WTC11 (cell line): Measurements from ENCODE around the gene ATP13A2. TPM values are rescaled to one million over a fixed set of nuclear protein-coding genes. Genes with fewer than 3 reads are reported as not detected.

Experiments
- ATAC-seq: fragments of 200-7000 bp; cut with Tn5 transposase; 2 replicates; pipeline ENCODE4 v1.10.0; 2021; ENCODE audit warnings: mild to moderate bottlenecking, moderate library complexity
- CTCF ChIA-PET: fragments of 300-600 bp; sonication (Branson Sonifier 250); formaldehyde crosslinking; loops from one replicate; lab custom pipeline; 2021; ENCODE audit warnings: antibody characterized with exemption; lab: Charles Lee
- POLR2A ChIA-PET: fragments of 350-600 bp; sonication (Branson Sonifier 250); formaldehyde crosslinking; loops from one replicate; lab custom pipeline; 2021; ENCODE audit warnings: antibody characterized with exemption; lab: Charles Lee
- DNase-seq: peaks from one replicate; pipeline ENCODE4 v3.0.0; 2021; ENCODE audit warnings: low spot score
- H3K27ac Mint-ChIP-seq: 2 replicates; pipeline ENCODE4 v1.8.0; 2021; ENCODE audit warnings: mixed read lengths
- H3K27me3 Mint-ChIP-seq: 2 replicates; pipeline ENCODE4 v1.8.0; 2021; ENCODE audit warnings: low read depth, mild to moderate bottlenecking, moderate library complexity, mixed read lengths
- H3K36me3 Mint-ChIP-seq: 2 replicates; pipeline ENCODE4 v1.8.0; 2021; ENCODE audit warnings: mixed read lengths
- H3K4me1 Mint-ChIP-seq: 2 replicates; pipeline ENCODE4 v1.8.0; 2022; ENCODE audit warnings: mixed read lengths
- H3K4me3 Mint-ChIP-seq: 2 replicates; pipeline ENCODE4 v1.8.0; 2021; ENCODE audit warnings: mild to moderate bottlenecking, moderate library complexity, mixed read lengths
- H3K9me3 Mint-ChIP-seq: 2 replicates; pipeline ENCODE4 v1.8.0; 2021; ENCODE audit warnings: mixed read lengths
- ARID4B ChIP-seq: sonication (generic); formaldehyde crosslinking; IDR thresholded peaks from 2 replicates; pipeline ENCODE4 v1.8.0; 2023; ENCODE audit warnings: missing genetic modification reagents, mild to moderate bottlenecking, borderline replicate concordance
- CREM ChIP-seq: sonication (generic); formaldehyde crosslinking; IDR thresholded peaks from 2 replicates; pipeline ENCODE4 v1.8.1; 2022; ENCODE audit warnings: mild to moderate bottlenecking, missing genetic modification reagents, moderate library complexity
- E2F1 ChIP-seq: sonication (generic); formaldehyde crosslinking; IDR thresholded peaks from 2 replicates; pipeline ENCODE4 v1.8.0; 2022; ENCODE audit warnings: mild to moderate bottlenecking, missing genetic modification reagents
- ETV6 ChIP-seq: sonication (generic); formaldehyde crosslinking; IDR thresholded peaks from 2 replicates; pipeline ENCODE4 v1.8.1; 2022; ENCODE audit warnings: mild to moderate bottlenecking, missing genetic modification reagents
- FOXK1 ChIP-seq: sonication (generic); formaldehyde crosslinking; IDR thresholded peaks from 2 replicates; pipeline ENCODE4 v1.8.0; 2022; ENCODE audit warnings: mild to moderate bottlenecking, moderate library complexity, missing genetic modification reagents
- IRF1 ChIP-seq: sonication (generic); formaldehyde crosslinking; IDR thresholded peaks from 2 replicates; pipeline ENCODE4 v1.8.0; 2023; ENCODE audit warnings: missing genetic modification reagents
- JAZF1 ChIP-seq: fragments of 250-450 bp; sonication (Bioruptor Pico); IDR thresholded peaks from 2 replicates; pipeline ENCODE4 v1.9.0; 2021; ENCODE audit warnings: moderate library complexity, mild to moderate bottlenecking, inconsistent platforms
- JUN ChIP-seq: sonication (generic); formaldehyde crosslinking; IDR thresholded peaks from 2 replicates; pipeline ENCODE4 v1.8.0; 2023; ENCODE audit warnings: mild to moderate bottlenecking, missing genetic modification reagents
- MAX ChIP-seq: sonication (generic); formaldehyde crosslinking; IDR thresholded peaks from 2 replicates; pipeline ENCODE4 v1.8.0; 2022; ENCODE audit warnings: mild to moderate bottlenecking, missing genetic modification reagents
- MYBL2 ChIP-seq: sonication (generic); formaldehyde crosslinking; IDR thresholded peaks from 2 replicates; pipeline ENCODE4 v1.8.1; 2023; ENCODE audit warnings: mild to moderate bottlenecking, moderate library complexity, missing genetic modification reagents
- NR2C2 ChIP-seq: sonication (generic); formaldehyde crosslinking; IDR thresholded peaks from 2 replicates; pipeline ENCODE4 v1.8.0; 2022; ENCODE audit warnings: mild to moderate bottlenecking, missing genetic modification reagents
- RORB ChIP-seq: fragments of 250-450 bp; sonication (Bioruptor Pico); IDR thresholded peaks from 2 replicates; pipeline ENCODE4 v1.9.0; 2021; ENCODE audit warnings: mild to moderate bottlenecking
- SMAD3 ChIP-seq: sonication (generic); formaldehyde crosslinking; IDR thresholded peaks from 2 replicates; pipeline ENCODE4 v1.8.0; 2022; ENCODE audit warnings: missing genetic modification reagents, mild to moderate bottlenecking, borderline replicate concordance
- SMAD4 ChIP-seq: sonication (generic); formaldehyde crosslinking; IDR thresholded peaks from 2 replicates; pipeline ENCODE4 v1.8.0; 2022; ENCODE audit warnings: mild to moderate bottlenecking, missing genetic modification reagents
- TP53 ChIP-seq: sonication (generic); formaldehyde crosslinking; IDR thresholded peaks from 2 replicates; pipeline ENCODE4 v1.8.1; 2023; ENCODE audit warnings: mild to moderate bottlenecking, missing genetic modification reagents
- ZNF121 ChIP-seq: sonication (generic); formaldehyde crosslinking; IDR thresholded peaks from 2 replicates; pipeline ENCODE4 v1.8.0; 2023; ENCODE audit warnings: missing genetic modification reagents
- ZNF219 ChIP-seq: sonication (generic); formaldehyde crosslinking; IDR thresholded peaks from 2 replicates; pipeline ENCODE4 v1.8.0; 2023; ENCODE audit warnings: missing genetic modification reagents, mild to moderate bottlenecking, borderline replicate concordance
- ZNF416 ChIP-seq: fragments of 250-450 bp; sonication (Bioruptor Pico); IDR thresholded peaks from 2 replicates; pipeline ENCODE4 v1.9.0; 2021; ENCODE audit warnings: mild to moderate bottlenecking, inconsistent platforms
- ZNF423 ChIP-seq: fragments of 250-450 bp; sonication (Bioruptor Pico); IDR thresholded peaks from 2 replicates; pipeline ENCODE4 v2.1.2; 2022; ENCODE audit warnings: mild to moderate bottlenecking, moderate library complexity
- total RNA-seq: library from RNA; stranded (reverse); gene quantifications from 3 replicates; pipeline ENCODE4 v1.2.3, GENCODE V29; 2021
- TF ChIP-seq, protein P1 (sequence below): sonication (generic); formaldehyde crosslinking; IDR thresholded peaks from 2 replicates; pipeline ENCODE4 v1.8.0; 2022; ENCODE audit warnings: mild to moderate bottlenecking, missing genetic modification reagents
- TF ChIP-seq, protein P2 (sequence below): sonication (generic); formaldehyde crosslinking; IDR thresholded peaks from 2 replicates; pipeline ENCODE4 v1.8.1; 2023; ENCODE audit warnings: mild to moderate bottlenecking, moderate library complexity, missing genetic modification reagents
- TF ChIP-seq, protein P3 (sequence below): sonication (generic); formaldehyde crosslinking; IDR thresholded peaks from 2 replicates; pipeline ENCODE4 v1.8.1; 2022; ENCODE audit warnings: mild to moderate bottlenecking, moderate library complexity, missing genetic modification reagents

Gene ATP13A2
- total RNA-seq, 1 experiment from 2014 or later, result 95.9 TPM

DNA sequence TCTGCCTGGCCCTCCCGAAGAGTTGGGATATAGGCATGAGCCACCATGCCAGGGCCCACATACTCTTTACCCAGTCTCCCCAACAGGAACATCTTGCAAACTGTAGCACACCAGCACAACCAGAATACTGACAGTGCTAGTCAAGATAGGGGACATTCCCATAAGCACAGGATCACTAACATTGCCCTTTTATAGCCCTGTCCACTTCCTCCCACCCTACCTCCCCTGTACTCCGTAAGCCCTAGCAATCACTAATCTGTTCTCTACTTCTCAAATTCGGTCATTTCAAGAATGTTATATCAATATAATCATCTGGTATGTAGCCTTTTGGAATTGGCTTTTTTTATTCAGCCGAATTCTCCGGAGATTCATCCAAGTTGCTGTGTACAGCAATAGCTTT lies 36.2 kb upstream of the ATP13A2 start (continued):
- TF ChIP-seq SMAD3 (CRISPR knock-in tag), result no peak
- TF ChIP-seq, protein P1, sequence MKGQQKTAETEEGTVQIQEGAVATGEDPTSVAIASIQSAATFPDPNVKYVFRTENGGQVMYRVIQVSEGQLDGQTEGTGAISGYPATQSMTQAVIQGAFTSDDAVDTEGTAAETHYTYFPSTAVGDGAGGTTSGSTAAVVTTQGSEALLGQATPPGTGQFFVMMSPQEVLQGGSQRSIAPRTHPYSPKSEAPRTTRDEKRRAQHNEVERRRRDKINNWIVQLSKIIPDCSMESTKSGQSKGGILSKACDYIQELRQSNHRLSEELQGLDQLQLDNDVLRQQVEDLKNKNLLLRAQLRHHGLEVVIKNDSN (CRISPR knock-in tag), result no peak
- TF ChIP-seq, protein P2, sequence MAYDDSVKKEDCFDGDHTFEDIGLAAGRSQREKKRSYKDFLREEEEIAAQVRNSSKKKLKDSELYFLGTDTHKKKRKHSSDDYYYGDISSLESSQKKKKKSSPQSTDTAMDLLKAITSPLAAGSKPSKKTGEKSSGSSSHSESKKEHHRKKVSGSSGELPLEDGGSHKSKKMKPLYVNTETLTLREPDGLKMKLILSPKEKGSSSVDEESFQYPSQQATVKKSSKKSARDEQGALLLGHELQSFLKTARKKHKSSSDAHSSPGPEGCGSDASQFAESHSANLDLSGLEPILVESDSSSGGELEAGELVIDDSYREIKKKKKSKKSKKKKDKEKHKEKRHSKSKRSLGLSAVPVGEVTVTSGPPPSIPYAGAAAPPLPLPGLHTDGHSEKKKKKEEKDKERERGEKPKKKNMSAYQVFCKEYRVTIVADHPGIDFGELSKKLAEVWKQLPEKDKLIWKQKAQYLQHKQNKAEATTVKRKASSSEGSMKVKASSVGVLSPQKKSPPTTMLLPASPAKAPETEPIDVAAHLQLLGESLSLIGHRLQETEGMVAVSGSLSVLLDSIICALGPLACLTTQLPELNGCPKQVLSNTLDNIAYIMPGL (CRISPR knock-in tag), result no peak

GRCh38 chr1:17046334-17046657 lies 34.6 kb upstream of the ATP13A2 start:
- no peaks in the 10 kb centered on the region for H3K9me3 Mint-ChIP-seq
- ATAC-seq (no peak), DNase-seq (no peak)
- no peak overlapping the region for H3K27ac Mint-ChIP-seq
- H3K4me1 Mint-ChIP-seq, result peaks cover 4% of the 10 kb centered on the region
- H3K4me3 Mint-ChIP-seq, result no peak overlapping the region
- ChIA-PET POLR2A (no interaction called here), CTCF (interaction anchor here (0.6 to 2.4 kb wide), 19 partner anchors 14 to 425 kb away, joined by 3 to 10 read pairs (median 4); partner anchors contain the start of genes ATP13A2 and MFAP2)
- TF ChIP-seq MYBL2 (CRISPR knock-in tag) (no peak), E2F1 (CRISPR knock-in tag) (no peak), FOXK1 (no peak), MAX (CRISPR knock-in tag) (no peak), TP53 (CRISPR knock-in tag) (no peak), JUN (no peak), SMAD4 (no peak), IRF1 (CRISPR knock-in tag) (no peak), CREM (CRISPR knock-in tag) (no peak), JAZF1 (no peak), ZNF416 (CRISPR knock-in tag) (no peak), RORB (CRISPR knock-in tag) (no peak), ETV6 (no peak)
- TF ChIP-seq, protein P3, sequence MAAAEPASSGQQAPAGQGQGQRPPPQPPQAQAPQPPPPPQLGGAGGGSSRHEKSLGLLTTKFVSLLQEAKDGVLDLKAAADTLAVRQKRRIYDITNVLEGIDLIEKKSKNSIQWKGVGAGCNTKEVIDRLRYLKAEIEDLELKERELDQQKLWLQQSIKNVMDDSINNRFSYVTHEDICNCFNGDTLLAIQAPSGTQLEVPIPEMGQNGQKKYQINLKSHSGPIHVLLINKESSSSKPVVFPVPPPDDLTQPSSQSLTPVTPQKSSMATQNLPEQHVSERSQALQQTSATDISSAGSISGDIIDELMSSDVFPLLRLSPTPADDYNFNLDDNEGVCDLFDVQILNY (CRISPR knock-in tag), result no peak
- TF ChIP-seq, protein P1 (CRISPR knock-in tag), result no peak
- H3K36me3 Mint-ChIP-seq, result peaks cover 37% of the 10 kb centered on the region
- H3K27me3 Mint-ChIP-seq, result no peaks in the 10 kb centered on the region

GRCh38 chr1:17045634-17046333 lies 34.1 kb upstream of the ATP13A2 start:
- no peaks in the 10 kb centered on the region for H3K9me3 Mint-ChIP-seq
- ChIA-PET POLR2A (no interaction called here), CTCF (interaction anchor here (0.6 to 2.4 kb wide), 18 partner anchors 18 to 425 kb away, joined by 3 to 10 read pairs (median 4); partner anchors contain the start of gene MFAP2)
- no peak for DNase-seq
- peaks cover 4% of the 10 kb centered on the region for H3K4me1 Mint-ChIP-seq
- H3K36me3 Mint-ChIP-seq, result peaks cover 33% of the 10 kb centered on the region
- no peaks in the 10 kb centered on the region for H3K27me3 Mint-ChIP-seq
- H3K4me3 Mint-ChIP-seq, result no peak overlapping the region
- peak overlapping the region; percentile 82 for H3K27ac Mint-ChIP-seq
- ATAC-seq, result peak; percentile 26; the same call in 1 of the 2 replicates
- no peak for TF ChIP-seq NR2C2
- TF ChIP-seq ZNF219, result no peak
- no peak for TF ChIP-seq ZNF423 (CRISPR knock-in tag)
- no peak for TF ChIP-seq ZNF121 (CRISPR knock-in tag)
- TF ChIP-seq ARID4B, result no peak
